IMR-90 (cell line): Measurements from ENCODE around the gene FAF1. TPM values are rescaled to one million over a fixed set of nuclear protein-coding genes. Genes with fewer than 3 reads are reported as not detected.

Experiments
- ATAC-seq: fragments of 200-7000 bp; cut with Tn5 transposase; 2 replicates; pipeline ENCODE4 v1.9.1; 2020; ENCODE audit warnings: low read depth, mild to moderate bottlenecking, moderate library complexity
- BruUV-seq: library from RNA; stranded (reverse); fragments of 400-500 nt; replicated peaks from 2 replicates; lab custom pipeline; 2021; lab: Mats Ljungman, UMichigan
- CTCF ChIA-PET: fragments of 300-600 bp; formaldehyde crosslinking; extraction: SDS; loops from one replicate; lab custom pipeline; 2021; ENCODE audit warnings: antibody characterized with exemption; lab: Yijun Ruan, JAX
- POLR2A ChIA-PET: fragments of 300-600 bp; sonication (Branson Sonifier 250); formaldehyde crosslinking; loops from one replicate; lab custom pipeline; 2022; ENCODE audit warnings: antibody characterized with exemption; ENCODE audit not compliant: unreplicated experiment; lab: Charles Lee
- DNase-seq: peaks from one replicate; pipeline ENCODE4 v3.0.0; 2013
- H2AFZ ChIP-seq: replicated peaks from 2 replicates; pipeline ENCODE3; 2013; ENCODE audit warnings: low read length, mild to moderate bottlenecking; ENCODE audit not compliant: poor library complexity
- H2AK5ac ChIP-seq: 2 replicates; pipeline ENCODE4 v1.6.1; 2013; ENCODE audit warnings: low read depth, low read length, inconsistent platforms
- H2AK9ac ChIP-seq: replicated peaks from 2 replicates; pipeline ENCODE3; 2013; ENCODE audit warnings: mild to moderate bottlenecking, low read depth, low read length, moderate library complexity; ENCODE audit not compliant: poor library complexity
- H2BK120ac ChIP-seq: 2 replicates; pipeline ENCODE4 v1.6.1; 2013; ENCODE audit warnings: low read depth, low read length, inconsistent platforms
- H2BK15ac ChIP-seq: 3 replicates; pipeline ENCODE4 v1.6.1; 2013; ENCODE audit warnings: low read depth, low read length, inconsistent platforms
- H2BK20ac ChIP-seq: 2 replicates; pipeline ENCODE4 v1.6.1; 2013; ENCODE audit warnings: low read depth, mild to moderate bottlenecking, inconsistent platforms, low read length, moderate library complexity
- H2BK5ac ChIP-seq: 2 replicates; pipeline ENCODE4 v1.6.1; 2013; ENCODE audit warnings: mild to moderate bottlenecking, low read depth, low read length, inconsistent platforms; ENCODE audit not compliant: poor library complexity, severe bottlenecking
- H3K14ac ChIP-seq: replicated peaks from 2 replicates; pipeline ENCODE4 v1.6.1; 2013; ENCODE audit warnings: low read depth, low read length, inconsistent platforms
- H3K18ac ChIP-seq: 2 replicates; pipeline ENCODE4 v1.6.1; 2013; ENCODE audit warnings: low read depth, low read length, control low read depth
- H3K23ac ChIP-seq: 2 replicates; pipeline ENCODE4 v1.6.1; 2013; ENCODE audit warnings: low read depth, low read length, inconsistent platforms
- H3K27ac ChIP-seq: 2 replicates; pipeline ENCODE4 v1.5.1; 2013; ENCODE audit warnings: mild to moderate bottlenecking, control low read depth, low read length; ENCODE audit not compliant: insufficient read depth
- H3K27me3 ChIP-seq: 2 replicates; pipeline ENCODE4 v1.6.1; 2013; ENCODE audit warnings: low read length; ENCODE audit not compliant: control insufficient read depth, insufficient read depth
- H3K36me3 ChIP-seq: 2 replicates; pipeline ENCODE4 v1.6.1; 2013; ENCODE audit warnings: low read length, mixed read lengths; ENCODE audit not compliant: control insufficient read depth, insufficient read depth
- H3K4ac ChIP-seq: 2 replicates; pipeline ENCODE4 v1.6.1; 2013; ENCODE audit warnings: low read depth, low read length, inconsistent platforms
- H3K4me1 ChIP-seq: 2 replicates; pipeline ENCODE4 v1.6.1; 2013; ENCODE audit warnings: low read length, mixed read lengths; ENCODE audit not compliant: control insufficient read depth, insufficient read depth
- H3K4me2 ChIP-seq: 2 replicates; pipeline ENCODE4 v1.6.1; 2013; ENCODE audit warnings: low read depth, mild to moderate bottlenecking, control low read depth, low read length, moderate library complexity
- H3K4me3 ChIP-seq: 2 replicates; pipeline ENCODE4 v1.5.1; 2013; ENCODE audit warnings: low read depth, mild to moderate bottlenecking, control low read depth, low read length, moderate library complexity; ENCODE audit not compliant: insufficient read depth
- H3K56ac ChIP-seq: 2 replicates; pipeline ENCODE4 v1.6.1; 2013; ENCODE audit warnings: low read length, inconsistent platforms; ENCODE audit not compliant: insufficient read depth; ENCODE audit errors: extremely low read depth
- H3K79me1 ChIP-seq, 2 experiments: 2 replicates each; pipeline ENCODE4 v1.6.1; 2013; ENCODE audit warnings: low read length in 2 of 2, inconsistent platforms in 1 of 2, low read depth in 1 of 2
- H3K9ac ChIP-seq: 2 replicates; pipeline ENCODE4 v1.6.1; 2013; ENCODE audit warnings: low read depth, low read length, control low read depth
- H3K9me1 ChIP-seq: 2 replicates; pipeline ENCODE4 v1.6.1; 2013; ENCODE audit warnings: low read length, inconsistent platforms; ENCODE audit not compliant: insufficient read depth
- H3K9me3 ChIP-seq: 2 replicates; pipeline ENCODE4 v1.6.1; 2013; ENCODE audit warnings: low read length; ENCODE audit not compliant: control insufficient read depth, insufficient read depth
- H4K20me1 ChIP-seq: 2 replicates; pipeline ENCODE4 v1.6.1; 2013; ENCODE audit warnings: low read length, inconsistent platforms; ENCODE audit not compliant: insufficient read depth
- H4K5ac ChIP-seq: 2 replicates; pipeline ENCODE4 v1.6.1; 2013; ENCODE audit warnings: mild to moderate bottlenecking, low read depth, low read length, control low read depth
- H4K8ac ChIP-seq, 2 experiments: 2 replicates each; pipeline ENCODE4 v1.6.1; 2013; ENCODE audit warnings: low read depth in 2 of 2, low read length in 2 of 2, control low read depth in 1 of 2, inconsistent platforms in 1 of 2
- H4K91ac ChIP-seq: 2 replicates; pipeline ENCODE4 v1.6.1; 2013; ENCODE audit warnings: low read depth, low read length, inconsistent platforms; ENCODE audit not compliant: insufficient read depth
- BHLHE40 ChIP-seq: fragments of 150-350 bp; IDR thresholded peaks from 2 replicates; pipeline ENCODE4 v1.6.1; 2016; ENCODE audit warnings: mild to moderate bottlenecking, low read depth, low read length
- CEBPB ChIP-seq: IDR thresholded peaks from 2 replicates; pipeline ENCODE4 v1.6.1; 2012; ENCODE audit warnings: low read depth, low read length, improper control_type of control experiment
- CHD1 ChIP-seq: IDR thresholded peaks from 2 replicates; pipeline ENCODE4 v1.6.1; 2012; ENCODE audit warnings: low read depth, low read length, improper control_type of control experiment
- FOS ChIP-seq: fragments of 150-350 bp; IDR thresholded peaks from 2 replicates; pipeline ENCODE4 v1.6.1; 2016; ENCODE audit warnings: low read depth, low read length
- MAFK ChIP-seq: IDR thresholded peaks from 2 replicates; pipeline ENCODE4 v1.6.1; 2012; ENCODE audit warnings: low read depth, low read length, improper control_type of control experiment
- MAZ ChIP-seq: IDR thresholded peaks from 2 replicates; pipeline ENCODE4 v1.6.1; 2012; ENCODE audit warnings: low read depth, mild to moderate bottlenecking, low read length, improper control_type of control experiment, moderate library complexity, borderline replicate concordance
- MXI1 ChIP-seq: IDR thresholded peaks from 2 replicates; pipeline ENCODE4 v1.6.1; 2012; ENCODE audit warnings: low read depth, mild to moderate bottlenecking, low read length, moderate library complexity, borderline replicate concordance
- NFE2L2 ChIP-seq: fragments of 150-350 bp; IDR thresholded peaks from 2 replicates; pipeline ENCODE4 v1.6.1; 2016; ENCODE audit warnings: low read depth, mild to moderate bottlenecking, low read length
- POLR2A ChIP-seq: IDR thresholded peaks from 2 replicates; pipeline ENCODE4 v1.6.1; 2012; ENCODE audit warnings: mild to moderate bottlenecking, low read depth, low read length
- RAD21 ChIP-seq: IDR thresholded peaks from 2 replicates; pipeline ENCODE4 v1.6.1; 2012; ENCODE audit warnings: low read length, improper control_type of control experiment
- RCOR1 ChIP-seq: IDR thresholded peaks from 2 replicates; pipeline ENCODE4 v1.6.1; 2012; ENCODE audit warnings: mild to moderate bottlenecking, low read length, improper control_type of control experiment; ENCODE audit not compliant: insufficient replicate concordance
- RFX5 ChIP-seq: IDR thresholded peaks from 2 replicates; pipeline ENCODE4 v1.8.0; 2012; ENCODE audit warnings: low read depth, mild to moderate bottlenecking, low read length, moderate library complexity
- SMC3 ChIP-seq: fragments of 150-350 bp; IDR thresholded peaks from 2 replicates; pipeline ENCODE4 v1.6.1; 2016; ENCODE audit warnings: low read depth, mild to moderate bottlenecking, antibody characterized with exemption, low read length, moderate library complexity
- USF2 ChIP-seq: fragments of 150-350 bp; IDR thresholded peaks from 2 replicates; pipeline ENCODE4 v1.6.1; 2017; ENCODE audit warnings: mild to moderate bottlenecking, antibody characterized with exemption, low read length, low read depth
- WGBS, 2 experiments: methylation state at CpG; one replicate each; pipeline versions ENCODE4 v1.1.5 to v1.1.7; 2013; ENCODE audit warnings: missing lambda C conversion rate in 2 of 2; ENCODE audit not compliant: insufficient read length in 1 of 2; ENCODE audit errors: extremely low coverage in 2 of 2; 5-methylcytosine and 5-hydroxymethylcytosine counted together
- dilution Hi-C: fragments of 300-500 bp; cut with HindIII; formaldehyde crosslinking; loops from one replicate; pipeline ENCODE4 v1.14.3; 2018; ENCODE audit warnings: low sequenced_read_pairs; ENCODE audit not compliant: unreplicated experiment
- in situ Hi-C: fragments of 300-500 bp; cut with MboI; formaldehyde crosslinking; loops from 3 replicates; pipeline ENCODE4 v1.14.3; 2019; ENCODE audit warnings: low sequenced_read_pairs, inconsistent platforms, mixed read lengths
- intact Hi-C: fragments of 100-400 bp; cut with micrococcal nuclease; formaldehyde crosslinking; loops from 2 replicates; pipeline ENCODE4 v1.10.0; 2022
- polyA plus RNA-seq, 3 experiments: library from polyadenylated mRNA; depleted of rRNA; stranded (reverse); fragments of >200 nt; gene quantifications; 2 replicates each; pipeline ENCODE4 v1.2.3, GENCODE V29; 2012; ENCODE audit warnings: low replicate concordance in 1 of 3
- total RNA-seq: library from RNA; depleted of rRNA; stranded (reverse); fragments of >200 nt; gene quantifications from 2 replicates; pipeline ENCODE4 v1.2.3, GENCODE V29; 2012
- TF ChIP-seq, protein P1 (sequence below): conservative IDR thresholded peaks from 2 replicates; pipeline ENCODE4 v1.5.1; 2012; ENCODE audit warnings: mild to moderate bottlenecking, low read depth, low read length, improper control_type of control experiment
- TF ChIP-seq, protein P2 (sequence below): fragments of 150-350 bp; IDR thresholded peaks from 2 replicates; pipeline ENCODE4 v1.6.1; 2016; ENCODE audit warnings: low read depth, mild to moderate bottlenecking, low read length, moderate library complexity, borderline replicate concordance

FAF1 gene
- total and polyA plus RNA-seq, 2 of the 4 experiments (the other 2 are of a cell fraction), result 18.8 to 72.9 TPM

- Histone ChIP-seq H3K9ac (no peak overlapping the region), H3K79me1 (peaks cover 2 to 15% of the 10 kb centered on the region in 2 experiments; a peak in 1 of 4 replicates), H4K91ac (no peak overlapping the region), H3K4ac (no peak overlapping the region), H2BK120ac (no peak overlapping the region), H2BK20ac (no peak overlapping the region), H3K9me3 (no peaks in the 10 kb centered on the region), H2AK5ac (no peak overlapping the region), H4K20me1 (no peaks in the 10 kb centered on the region), H3K56ac (no peak overlapping the region), H3K27ac (no peak overlapping the region), H3K18ac (no peak overlapping the region), H3K14ac (no peak overlapping the region), H4K8ac (no peak overlapping the region), H4K5ac (no peak overlapping the region), H3K27me3 (no peaks in the 10 kb centered on the region), H3K36me3 (no peaks in the 10 kb centered on the region), H2AK9ac (no peak overlapping the region), H3K9me1 (no peaks in the 10 kb centered on the region), H2BK5ac (no peak overlapping the region), H3K4me2 (no peak overlapping the region), H3K4me1 (no peaks in the 10 kb centered on the region), H3K4me3 (no peak overlapping the region), H3K23ac (no peak overlapping the region), H2AFZ (no peak overlapping the region), H2BK15ac (no peak overlapping the region)
- intact Hi-C loops (no loop called here), in situ Hi-C loops (no loop called here), dilution Hi-C loops (no loop called here)
- no CpG with 5 or more reads among the region's 2 CpGs for WGBS, 2 experiments
- POLR2A ChIA-PET, result no interaction called here
- CTCF ChIA-PET, result interaction anchor here (0.7 to 1.0 kb wide), 2 partner anchors 13 to 99 kb away, joined by 3 read pairs; partner anchors contain the start of gene CDKN2C
- DNase-seq (no peak), ATAC-seq (no peak)
- TF ChIP-seq USF2 (no peak), SMC3 (no peak), CHD1 (no peak), MAFK (no peak), MAZ (no peak), RFX5 (no peak), FOS (no peak), RAD21 (no peak), CEBPB (no peak), BHLHE40 (no peak), MXI1 (no peak), NFE2L2 (no peak), RCOR1 (no peak), POLR2A (no peak)
- TF ChIP-seq, protein P1, sequence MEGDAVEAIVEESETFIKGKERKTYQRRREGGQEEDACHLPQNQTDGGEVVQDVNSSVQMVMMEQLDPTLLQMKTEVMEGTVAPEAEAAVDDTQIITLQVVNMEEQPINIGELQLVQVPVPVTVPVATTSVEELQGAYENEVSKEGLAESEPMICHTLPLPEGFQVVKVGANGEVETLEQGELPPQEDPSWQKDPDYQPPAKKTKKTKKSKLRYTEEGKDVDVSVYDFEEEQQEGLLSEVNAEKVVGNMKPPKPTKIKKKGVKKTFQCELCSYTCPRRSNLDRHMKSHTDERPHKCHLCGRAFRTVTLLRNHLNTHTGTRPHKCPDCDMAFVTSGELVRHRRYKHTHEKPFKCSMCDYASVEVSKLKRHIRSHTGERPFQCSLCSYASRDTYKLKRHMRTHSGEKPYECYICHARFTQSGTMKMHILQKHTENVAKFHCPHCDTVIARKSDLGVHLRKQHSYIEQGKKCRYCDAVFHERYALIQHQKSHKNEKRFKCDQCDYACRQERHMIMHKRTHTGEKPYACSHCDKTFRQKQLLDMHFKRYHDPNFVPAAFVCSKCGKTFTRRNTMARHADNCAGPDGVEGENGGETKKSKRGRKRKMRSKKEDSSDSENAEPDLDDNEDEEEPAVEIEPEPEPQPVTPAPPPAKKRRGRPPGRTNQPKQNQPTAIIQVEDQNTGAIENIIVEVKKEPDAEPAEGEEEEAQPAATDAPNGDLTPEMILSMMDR, result no peak
- TF ChIP-seq, protein P2, sequence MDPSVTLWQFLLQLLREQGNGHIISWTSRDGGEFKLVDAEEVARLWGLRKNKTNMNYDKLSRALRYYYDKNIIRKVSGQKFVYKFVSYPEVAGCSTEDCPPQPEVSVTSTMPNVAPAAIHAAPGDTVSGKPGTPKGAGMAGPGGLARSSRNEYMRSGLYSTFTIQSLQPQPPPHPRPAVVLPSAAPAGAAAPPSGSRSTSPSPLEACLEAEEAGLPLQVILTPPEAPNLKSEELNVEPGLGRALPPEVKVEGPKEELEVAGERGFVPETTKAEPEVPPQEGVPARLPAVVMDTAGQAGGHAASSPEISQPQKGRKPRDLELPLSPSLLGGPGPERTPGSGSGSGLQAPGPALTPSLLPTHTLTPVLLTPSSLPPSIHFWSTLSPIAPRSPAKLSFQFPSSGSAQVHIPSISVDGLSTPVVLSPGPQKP, result no peak
- BruUV-seq, result no TSS peak
These were observed 23.2 kb upstream of the FAF1 start for GRCh38 chr1:50983219-50983802.
